Choroid plexus epithelial cell (primary cell): ENCODE data around the gene MDM4.

Source experiments
- DNase-seq: peaks from one replicate; pipeline ENCODE4 v3.0.0-alpha.2; 2010; ENCODE audit warnings: low read depth
- H3K4me3 ChIP-seq: 2 replicates; pipeline ENCODE4 v1.5.1; 2011; ENCODE audit warnings: low read depth, mild to moderate bottlenecking, control low read depth, low read length, moderate library complexity
- TF ChIP-seq, protein P1 (sequence below): conservative IDR thresholded peaks from 2 replicates; pipeline ENCODE4 v1.5.1; 2011; ENCODE audit warnings: low read depth, mild to moderate bottlenecking, control low read depth, inconsistent platforms, low read length, moderate library complexity

The MDM4 gene

DNA sequence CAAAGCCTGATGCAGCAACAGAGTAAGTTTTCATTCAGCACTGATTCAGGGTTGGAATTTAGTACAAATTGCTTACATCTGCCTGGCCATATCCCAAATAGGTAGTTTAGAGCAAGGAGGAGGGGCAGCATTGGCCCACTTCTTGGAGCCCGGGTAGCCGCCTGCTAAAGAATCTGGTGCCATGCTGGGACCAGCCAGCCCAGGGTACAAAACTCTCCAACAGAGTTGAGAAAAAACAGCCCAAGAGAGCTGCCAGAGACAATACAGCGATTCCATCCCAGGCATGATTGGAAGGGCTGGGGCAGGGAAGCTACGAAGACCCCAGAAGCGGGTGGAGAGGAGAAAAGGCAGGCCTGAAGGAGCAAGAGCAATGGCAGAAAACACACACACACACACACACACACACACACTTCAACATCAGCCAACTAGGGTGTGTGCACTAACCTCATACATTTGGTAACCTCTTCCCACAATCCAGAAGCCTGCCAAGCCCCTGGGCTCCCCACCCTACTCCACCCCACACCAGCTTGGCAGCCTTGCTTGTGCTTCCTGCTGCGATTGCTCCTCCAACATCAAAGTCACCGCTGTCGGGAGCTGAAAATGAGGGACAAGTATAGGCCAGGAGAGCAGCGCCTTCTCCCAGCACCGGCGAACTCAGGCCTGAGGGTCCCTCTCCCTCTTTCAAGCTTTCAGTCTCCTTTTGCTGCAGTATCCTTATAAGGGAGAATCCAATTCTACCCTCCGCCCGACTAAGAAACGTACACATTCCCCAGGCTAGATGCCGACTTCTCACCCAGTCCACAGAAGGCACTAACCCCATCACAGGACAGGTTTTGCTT lies 22.8 kb upstream of the MDM4 start:
- TF ChIP-seq, protein P1, sequence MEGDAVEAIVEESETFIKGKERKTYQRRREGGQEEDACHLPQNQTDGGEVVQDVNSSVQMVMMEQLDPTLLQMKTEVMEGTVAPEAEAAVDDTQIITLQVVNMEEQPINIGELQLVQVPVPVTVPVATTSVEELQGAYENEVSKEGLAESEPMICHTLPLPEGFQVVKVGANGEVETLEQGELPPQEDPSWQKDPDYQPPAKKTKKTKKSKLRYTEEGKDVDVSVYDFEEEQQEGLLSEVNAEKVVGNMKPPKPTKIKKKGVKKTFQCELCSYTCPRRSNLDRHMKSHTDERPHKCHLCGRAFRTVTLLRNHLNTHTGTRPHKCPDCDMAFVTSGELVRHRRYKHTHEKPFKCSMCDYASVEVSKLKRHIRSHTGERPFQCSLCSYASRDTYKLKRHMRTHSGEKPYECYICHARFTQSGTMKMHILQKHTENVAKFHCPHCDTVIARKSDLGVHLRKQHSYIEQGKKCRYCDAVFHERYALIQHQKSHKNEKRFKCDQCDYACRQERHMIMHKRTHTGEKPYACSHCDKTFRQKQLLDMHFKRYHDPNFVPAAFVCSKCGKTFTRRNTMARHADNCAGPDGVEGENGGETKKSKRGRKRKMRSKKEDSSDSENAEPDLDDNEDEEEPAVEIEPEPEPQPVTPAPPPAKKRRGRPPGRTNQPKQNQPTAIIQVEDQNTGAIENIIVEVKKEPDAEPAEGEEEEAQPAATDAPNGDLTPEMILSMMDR, result no peak
- peak; percentile 60 for DNase-seq
- H3K4me3 ChIP-seq, result peak overlapping the region; percentile 60

DNA sequence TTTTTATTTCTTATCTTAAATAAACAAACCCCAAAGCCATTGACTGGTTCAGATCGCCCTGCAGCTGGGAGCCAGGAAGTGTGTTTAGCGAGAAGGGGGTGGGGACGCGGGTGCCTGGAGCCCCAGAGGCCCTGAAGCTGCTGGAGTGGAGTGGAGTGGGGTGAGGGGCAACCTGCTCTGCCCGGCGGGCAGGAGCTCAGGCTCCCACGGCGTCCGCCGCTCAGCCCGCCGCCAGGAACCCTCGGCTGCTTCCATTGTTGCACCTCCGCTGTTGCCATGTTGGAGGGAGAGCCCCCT lies 22.3 kb upstream of the MDM4 start:
- TF ChIP-seq, protein P1, result no peak
- DNase-seq, result no peak
- peak overlapping the region; percentile 60 for H3K4me3 ChIP-seq

DNA sequence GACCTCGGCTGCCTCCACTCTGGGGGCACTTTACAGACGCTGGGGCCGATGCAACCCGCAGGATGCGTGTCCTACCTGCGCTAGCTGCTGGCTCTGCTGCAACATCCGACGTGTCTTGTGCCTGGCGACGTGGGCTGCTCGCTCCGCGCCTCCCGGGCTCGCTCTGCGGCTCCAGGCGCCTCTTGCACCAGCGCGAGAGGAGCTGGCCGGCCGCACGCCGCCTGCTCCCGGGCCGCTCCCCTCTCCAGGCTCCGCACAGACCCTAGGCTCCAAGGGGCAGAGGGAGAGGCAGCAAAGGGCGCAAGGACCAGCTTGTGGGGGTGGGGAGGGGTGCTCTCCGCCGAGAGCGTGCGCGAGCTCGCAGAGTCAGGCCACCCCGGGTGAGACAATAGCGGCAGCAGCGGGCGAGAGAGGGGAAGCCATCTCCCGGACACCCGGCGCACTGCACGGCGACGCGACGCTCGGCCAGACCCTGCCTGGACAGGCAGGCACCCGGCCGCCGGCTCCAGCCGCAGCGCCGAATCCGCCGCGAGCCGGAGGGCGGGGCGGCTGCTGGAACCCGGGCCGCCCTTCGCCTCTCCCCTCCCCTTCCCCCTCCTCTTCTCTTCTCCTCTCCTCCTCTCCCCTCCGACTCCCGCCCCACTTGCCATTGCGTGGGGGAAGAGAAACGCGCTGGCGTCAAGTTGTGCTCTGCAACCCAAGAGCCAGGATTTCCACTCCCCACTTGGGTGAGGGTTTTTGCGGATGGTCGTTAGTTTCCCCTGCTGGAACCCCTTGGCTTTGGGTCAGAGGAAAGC lies 21.7 kb upstream of the MDM4 start, which contains the start of gene PIK3C2B:
TSS of gene PIK3C2B (minus strand) at position 525 of the 797 bp plus-strand sequence. CDS start 25,003 bp downstream, outside the sequence.
- peak within 1 kb of the TSS; percentile 60 for H3K4me3 ChIP-seq
- TF ChIP-seq, protein P1, result peak; percentile 38
- peak; percentile 49 for DNase-seq

DNA sequence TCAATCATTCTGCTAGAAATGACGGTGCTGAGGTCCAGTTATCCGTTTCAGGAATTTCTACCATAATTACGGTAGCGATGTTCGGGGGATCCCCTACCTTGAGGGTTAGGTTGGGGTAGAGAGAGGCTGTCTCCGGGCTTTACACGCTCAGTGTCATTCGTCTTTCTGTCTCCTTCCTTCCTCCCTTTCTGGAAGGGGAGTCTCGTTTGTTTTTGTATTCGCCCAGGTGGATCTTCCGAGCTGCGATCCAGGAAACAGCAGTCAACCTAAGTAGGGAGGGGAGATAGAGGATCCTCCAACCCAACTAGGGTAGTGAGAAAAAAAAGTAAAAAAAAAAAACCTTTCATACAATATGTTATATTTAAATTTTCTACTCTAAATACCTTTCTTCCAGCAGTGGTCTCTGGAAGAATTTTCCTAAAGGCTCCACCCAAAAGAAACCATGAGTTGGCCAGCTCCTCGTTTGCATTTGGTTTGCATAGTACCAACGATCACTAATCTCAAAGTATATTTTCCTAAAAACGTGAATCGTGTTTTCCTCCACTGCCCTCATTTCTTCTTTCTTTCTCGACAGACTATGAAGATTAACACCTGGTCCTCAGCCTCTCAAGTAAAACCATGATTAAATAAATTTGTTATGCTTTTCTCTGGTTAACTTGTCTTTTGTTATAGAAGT lies 21.0 kb upstream of the MDM4 start:
- peak overlapping the region; percentile 60 for H3K4me3 ChIP-seq
- TF ChIP-seq, protein P1, result no peak
- DNase-seq, result no peak

DNA sequence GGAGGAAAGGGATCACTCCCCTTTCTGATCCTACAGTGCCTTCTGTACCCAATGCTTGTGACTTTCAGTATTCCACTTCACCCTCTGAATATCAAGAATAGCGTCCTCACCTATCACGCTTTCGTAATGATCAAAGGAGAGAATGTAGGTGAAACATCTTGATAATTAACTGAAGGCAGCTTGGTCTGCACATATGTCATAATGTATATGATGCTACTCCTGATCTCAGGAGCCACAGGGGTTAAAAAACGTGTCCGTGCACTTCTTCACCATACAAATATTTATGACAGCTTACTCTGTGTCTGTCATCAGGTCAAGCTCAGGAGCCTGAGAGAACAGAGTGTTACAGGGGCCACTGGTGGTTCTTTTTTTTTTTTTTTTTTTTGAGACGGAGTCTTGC lies 20.4 kb upstream of the MDM4 start:
- DNase-seq, result no peak
- no peak overlapping the region for H3K4me3 ChIP-seq
- TF ChIP-seq, protein P1, result no peak

DNA sequence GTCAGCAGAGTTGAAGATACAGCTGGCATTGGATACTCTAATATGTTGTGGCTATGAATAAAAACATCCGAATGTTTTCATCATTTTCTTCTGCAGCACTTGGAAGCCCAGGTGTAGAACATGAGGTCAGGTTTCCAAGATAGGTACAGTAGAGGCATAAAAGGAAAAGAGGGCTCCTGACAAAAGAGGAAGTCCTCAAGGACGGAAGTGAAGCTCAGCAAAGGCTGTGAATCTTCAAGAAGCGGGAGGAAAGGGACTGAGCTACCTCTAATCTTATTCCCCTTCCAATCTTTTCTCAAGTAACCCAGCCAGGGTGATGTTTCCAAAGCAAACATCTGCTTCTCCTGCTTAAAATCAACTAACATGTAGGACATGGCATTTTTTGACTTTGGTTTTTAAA lies 17.2 kb upstream of the MDM4 start:
- DNase-seq, result no peak
- TF ChIP-seq, protein P1, result no peak

More for the DNA sequence above, 17.2 kb upstream of the MDM4 start:
- no peak overlapping the region for H3K4me3 ChIP-seq
